Colonic mucosa (tissue), 4 donors: Measurements from ENCODE around the gene EMILIN2. TPM values are rescaled to one million over a fixed set of nuclear protein-coding genes. Genes with fewer than 3 reads are reported as not detected.

ENCODE experiments used
- DNase-seq: peaks from one replicate; pipeline ENCODE4 v3.0.0-alpha.2; 2020
- H3K27ac ChIP-seq: fragments of 200-600 bp; one replicate; pipeline ENCODE4 v1.8.0; 2021
- H3K27me3 ChIP-seq: fragments of 200-600 bp; one replicate; pipeline ENCODE4 v1.8.0; 2021
- H3K36me3 ChIP-seq: fragments of 200-600 bp; one replicate; pipeline ENCODE4 v1.8.0; 2021
- H3K4me1 ChIP-seq: fragments of 200-600 bp; one replicate; pipeline ENCODE4 v1.8.0; 2021; ENCODE audit warnings: mild to moderate bottlenecking
- H3K4me3 ChIP-seq: fragments of 200-600 bp; one replicate; pipeline ENCODE4 v1.8.0; 2021
- H3K9ac ChIP-seq, 2 donors: one replicate each; pipeline ENCODE4 v1.7.0; 2013; ENCODE audit warnings: control low read depth in 2 of 2, low read depth in 2 of 2, low read length in 2 of 2
- H3K9me3 ChIP-seq: fragments of 200-600 bp; one replicate; pipeline ENCODE4 v1.8.0; 2021
- CTCF ChIP-seq: fragments of 200-600 bp; IDR thresholded peaks from one replicate; pipeline ENCODE4 v1.8.0; 2022; ENCODE audit warnings: antibody characterized with exemption, mild to moderate bottlenecking
- intact Hi-C: fragments of 100-400 bp; cut with DNase I; formaldehyde crosslinking; loops from one replicate; pipeline ENCODE4 v1.14.1; 2022
- total RNA-seq, 2 donors: library from RNA; stranded (reverse); fragmentation: NEBNext Ultra II Directional in 1 of 2; extraction: Animal tissue kit (Norgen Biotek cat#: 25700) in 1 of 2; gene quantifications; one replicate each; pipeline ENCODE4 v1.2.1, GENCODE V29; 2021
- donor health status: healthy.
- donor health status: DM: no; HTN: no; CAD: no.
- donor health status: DM: no; HTN: no; CAD: no.

The EMILIN2 gene
- total RNA-seq, 2 donors from 2014 or later: 17.0 to 23.2 TPM

- Histone ChIP-seq H3K36me3 (no peaks in the 10 kb centered on the region), H3K27ac (no peak overlapping the region), H3K4me3 (no peak overlapping the region), H3K4me1 (no peaks in the 10 kb centered on the region), H3K9ac (no peak overlapping the region), H3K9me3 (no peaks in the 10 kb centered on the region), H3K27me3 (no peaks in the 10 kb centered on the region)
- intact Hi-C loops: no loop called here
- TF ChIP-seq CTCF: no peak
- no peak for DNase-seq
Measured at GRCh38 chr18:2891526-2892431, 45.0 kb downstream of the EMILIN2 start.

- intact Hi-C loops: no loop called here
- Histone ChIP-seq H3K36me3 (no peaks in the 10 kb centered on the region), H3K4me3 (no peak overlapping the region), H3K9ac (no peak overlapping the region), H3K27ac (no peak overlapping the region), H3K27me3 (no peaks in the 10 kb centered on the region), H3K4me1 (no peaks in the 10 kb centered on the region), H3K9me3 (no peaks in the 10 kb centered on the region)
- no peak for DNase-seq
- no peak for TF ChIP-seq CTCF
Measured at GRCh38 chr18:2893056-2893455, 46.2 kb downstream of the EMILIN2 start.

DNA sequence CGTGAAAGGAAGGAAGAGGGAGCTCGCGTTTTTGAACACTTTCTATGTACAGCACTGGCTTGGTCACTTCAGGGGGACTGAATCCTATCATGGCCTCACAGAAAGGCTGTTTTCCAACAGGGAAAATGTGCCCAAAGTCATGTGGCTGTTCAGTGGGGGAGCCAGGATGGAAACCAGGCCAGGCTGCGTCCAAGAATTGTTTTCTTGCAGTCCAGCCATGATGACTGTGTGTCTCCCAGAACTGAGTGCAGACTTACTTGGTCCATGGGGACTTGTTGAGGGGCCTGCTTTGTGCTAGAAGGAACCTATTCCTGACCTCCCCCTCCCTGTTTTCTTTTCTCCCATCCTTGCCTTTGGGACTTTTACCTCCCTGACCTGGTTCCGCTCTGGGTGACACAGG is 46.9 kb downstream of the EMILIN2 start:
- no peaks in the 10 kb centered on the region for H3K4me1 ChIP-seq
- DNase-seq: no peak
- no peaks in the 10 kb centered on the region for H3K9me3 ChIP-seq
- TF ChIP-seq CTCF: no peak
- H3K27ac ChIP-seq: no peak overlapping the region
- no peak overlapping the region for H3K4me3 ChIP-seq
- intact Hi-C loops: no loop called here
- no peaks in the 10 kb centered on the region for H3K36me3 ChIP-seq
- no peak overlapping the region for H3K9ac ChIP-seq
- no peaks in the 10 kb centered on the region for H3K27me3 ChIP-seq

DNA sequence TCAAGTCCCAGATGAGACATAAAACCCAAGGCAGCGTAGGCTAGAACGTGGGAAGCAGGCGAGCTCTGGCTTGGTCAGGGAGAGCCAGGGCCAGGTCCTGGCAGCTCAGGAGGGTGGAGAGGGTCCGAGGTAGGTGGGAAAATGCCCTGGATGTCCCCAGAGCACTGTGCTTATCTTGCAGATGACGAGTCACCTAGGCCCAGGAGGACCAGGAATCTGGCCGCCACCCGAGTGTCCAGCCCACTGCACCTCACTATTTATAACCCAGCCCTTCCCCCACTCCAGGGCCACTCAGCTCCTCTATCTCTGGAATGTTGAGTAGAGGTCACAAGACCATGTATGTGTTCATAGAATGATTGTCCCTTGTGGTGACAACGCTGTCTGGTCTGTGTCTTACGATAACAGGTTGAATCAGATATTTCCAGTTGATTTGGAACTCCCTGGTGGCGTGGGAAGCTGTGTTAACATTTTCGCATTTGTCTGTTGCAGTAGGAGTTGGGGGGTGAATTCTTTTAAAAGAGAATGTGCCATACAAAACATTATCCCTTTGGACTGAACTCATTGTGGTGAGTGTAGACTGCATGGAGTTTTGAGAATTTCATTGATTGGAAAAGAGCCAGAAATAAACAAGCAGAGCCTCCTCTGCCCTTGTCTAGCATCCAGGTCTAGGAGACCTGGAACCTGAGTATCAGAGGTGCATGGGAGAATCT is 47.5 kb downstream of the EMILIN2 start:
- no peak overlapping the region for H3K9ac ChIP-seq
- no peak overlapping the region for H3K27ac ChIP-seq
- H3K27me3 ChIP-seq: no peaks in the 10 kb centered on the region
- no peak overlapping the region for H3K4me3 ChIP-seq
- DNase-seq: no peak
- no peak for TF ChIP-seq CTCF
- no peaks in the 10 kb centered on the region for H3K36me3 ChIP-seq
- H3K9me3 ChIP-seq: no peaks in the 10 kb centered on the region
- no peaks in the 10 kb centered on the region for H3K4me1 ChIP-seq
- intact Hi-C loops: no loop called here

DNA sequence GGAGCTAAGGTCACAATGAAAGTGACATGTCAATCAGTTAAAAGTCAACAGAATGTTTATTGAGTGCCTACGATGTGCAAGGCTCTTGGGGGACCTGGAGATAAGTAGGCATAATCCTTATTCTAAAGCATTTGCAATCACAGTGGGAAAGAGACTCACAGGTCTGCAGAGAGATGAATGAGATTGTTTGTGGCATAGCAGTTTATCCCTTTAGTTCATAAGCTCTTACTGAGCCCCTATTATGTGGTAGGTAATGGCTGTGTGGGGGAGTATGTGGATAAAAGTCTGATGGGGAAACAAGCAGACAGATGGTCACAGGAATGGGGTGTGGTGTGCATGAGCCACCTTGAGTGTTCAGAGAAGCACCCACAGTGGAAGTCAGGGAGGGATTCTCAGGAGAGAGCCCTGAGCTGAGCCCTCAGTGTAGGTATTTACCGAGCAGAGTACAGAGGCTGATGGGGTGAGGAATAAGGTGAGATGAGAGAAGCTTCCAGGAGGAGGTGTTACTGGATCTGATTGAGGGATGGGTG is 48.1 kb downstream of the EMILIN2 start:
- no peaks in the 10 kb centered on the region for H3K9me3 ChIP-seq
- no peak overlapping the region for H3K27ac ChIP-seq
- H3K9ac ChIP-seq: no peak overlapping the region
- no peaks in the 10 kb centered on the region for H3K27me3 ChIP-seq
- no peak for DNase-seq
- no peaks in the 10 kb centered on the region for H3K36me3 ChIP-seq
- intact Hi-C loops: no loop called here
- no peaks in the 10 kb centered on the region for H3K4me1 ChIP-seq
- TF ChIP-seq CTCF: no peak
- H3K4me3 ChIP-seq: no peak overlapping the region
